Suprapubic skin (tissue), 4 donors: ENCODE measurements around the gene HSP90AB1. TPM values are rescaled to one million over a fixed set of nuclear protein-coding genes. Genes with fewer than 3 reads are reported as not detected.

Experiments
- DNase-seq, 2 donors: peaks; one replicate each; pipeline ENCODE4 v3.0.0-alpha.2; 2019; ENCODE audit warnings: low spot score in 2 of 2
- H3K27ac ChIP-seq: fragments of 200-600 bp; sonication (generic); one replicate; pipeline ENCODE4 v1.5.1; 2019
- H3K27me3 ChIP-seq: fragments of 200-600 bp; sonication (generic); one replicate; pipeline ENCODE4 v1.5.1; 2019
- H3K36me3 ChIP-seq: fragments of 200-600 bp; sonication (generic); one replicate; pipeline ENCODE4 v1.5.1; 2019
- H3K4me1 ChIP-seq: fragments of 200-600 bp; sonication (generic); one replicate; pipeline ENCODE4 v1.5.1; 2019
- H3K4me3 ChIP-seq: fragments of 200-600 bp; sonication (generic); one replicate; pipeline ENCODE4 v1.5.1; 2019; ENCODE audit warnings: mild to moderate bottlenecking
- H3K9me3 ChIP-seq: fragments of 200-600 bp; sonication (generic); one replicate; pipeline ENCODE4 v1.5.1; 2019
- EP300 ChIP-seq: sonication (generic); formaldehyde crosslinking; IDR thresholded peaks from one replicate; pipeline ENCODE4 v1.6.1; 2017; ENCODE audit warnings: antibody characterized with exemption
- POLR2A ChIP-seq, 2 donors: fragments of 450-650 bp; IDR thresholded peaks; one replicate each; pipeline ENCODE4 v1.6.1; 2017; ENCODE audit warnings: antibody characterized with exemption in 2 of 2, mild to moderate bottlenecking in 2 of 2, moderate library complexity in 2 of 2
- POLR2AphosphoS5 ChIP-seq, 3 donors: sonication (generic); formaldehyde crosslinking; IDR thresholded peaks; one replicate each; pipeline ENCODE4 v1.6.1; 2017; ENCODE audit warnings: antibody characterized with exemption in 3 of 3
- WGBS: methylation state at CpG from one replicate; pipeline ENCODE4 v1.1.5; 2018; 5-methylcytosine and 5-hydroxymethylcytosine counted together
- total RNA-seq, 4 donors: library from RNA; depleted of rRNA; stranded (reverse); fragments of >200 nt; gene quantifications; one replicate each; pipeline ENCODE4 v1.1.0, GENCODE V29; 2016
- TF ChIP-seq, protein P1 (sequence below), 2 donors: fragments of 200-600 bp in 1 of 2; fragments of 450-650 bp in 1 of 2; sonication (generic) in 1 of 2; IDR thresholded peaks; one replicate each; pipeline ENCODE4 v1.5.1; 2016 to 2019; ENCODE audit warnings: antibody characterized with exemption in 2 of 2, mild to moderate bottlenecking in 1 of 2, moderate library complexity in 1 of 2

Gene HSP90AB1
- total RNA-seq, 4 donors from 2014 or later, result 450 to 830 (median 678) TPM

DNA sequence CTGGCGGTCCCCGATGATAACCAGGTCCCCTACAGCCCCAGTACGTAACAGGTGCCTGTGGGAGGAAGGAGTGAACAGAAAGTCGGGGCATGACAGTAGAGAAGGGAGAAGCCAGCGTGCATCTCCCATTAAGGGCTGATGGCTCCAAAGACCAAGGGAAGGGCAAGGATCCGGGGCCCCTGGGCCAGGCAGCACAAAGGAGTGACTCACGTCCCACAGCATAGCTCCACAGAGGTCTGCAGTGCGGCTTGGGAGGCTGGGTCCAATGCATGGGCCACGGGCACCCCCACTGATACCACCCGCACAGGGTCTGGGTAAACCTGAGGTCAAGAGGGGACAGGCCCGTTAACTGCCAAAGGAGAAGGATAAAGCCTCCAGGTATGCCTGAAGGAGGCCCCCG lies 56.0 kb downstream of the HSP90AB1 start:
- no peaks in the 10 kb centered on the region for H3K27me3 ChIP-seq
- WGBS, result 88% methylated on average over 12 of the region's 12 CpGs
- no peak overlapping the region for H3K4me3 ChIP-seq
- H3K9me3 ChIP-seq, result no peaks in the 10 kb centered on the region
- peaks cover 79% of the 10 kb centered on the region for H3K36me3 ChIP-seq
- TF ChIP-seq, protein P1, sequence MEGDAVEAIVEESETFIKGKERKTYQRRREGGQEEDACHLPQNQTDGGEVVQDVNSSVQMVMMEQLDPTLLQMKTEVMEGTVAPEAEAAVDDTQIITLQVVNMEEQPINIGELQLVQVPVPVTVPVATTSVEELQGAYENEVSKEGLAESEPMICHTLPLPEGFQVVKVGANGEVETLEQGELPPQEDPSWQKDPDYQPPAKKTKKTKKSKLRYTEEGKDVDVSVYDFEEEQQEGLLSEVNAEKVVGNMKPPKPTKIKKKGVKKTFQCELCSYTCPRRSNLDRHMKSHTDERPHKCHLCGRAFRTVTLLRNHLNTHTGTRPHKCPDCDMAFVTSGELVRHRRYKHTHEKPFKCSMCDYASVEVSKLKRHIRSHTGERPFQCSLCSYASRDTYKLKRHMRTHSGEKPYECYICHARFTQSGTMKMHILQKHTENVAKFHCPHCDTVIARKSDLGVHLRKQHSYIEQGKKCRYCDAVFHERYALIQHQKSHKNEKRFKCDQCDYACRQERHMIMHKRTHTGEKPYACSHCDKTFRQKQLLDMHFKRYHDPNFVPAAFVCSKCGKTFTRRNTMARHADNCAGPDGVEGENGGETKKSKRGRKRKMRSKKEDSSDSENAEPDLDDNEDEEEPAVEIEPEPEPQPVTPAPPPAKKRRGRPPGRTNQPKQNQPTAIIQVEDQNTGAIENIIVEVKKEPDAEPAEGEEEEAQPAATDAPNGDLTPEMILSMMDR (IDR thresholded peaks at IDR 0.05), result no peak
- TF ChIP-seq POLR2AphosphoS5 (IDR thresholded peaks at IDR 0.05), result no peak
- no peak for TF ChIP-seq EP300
- no peak for TF ChIP-seq POLR2A (IDR thresholded peaks at IDR 0.05)
- H3K4me1 ChIP-seq, result peaks cover 3% of the 10 kb centered on the region
- DNase-seq, result peak in 1 of 2 donors; percentile 67
- H3K27ac ChIP-seq, result no peak overlapping the region

Other genes starting within 250 kb of the HSP90AB1 start
- gene MRPL14, start 119.6 kb upstream of the HSP90AB1 start, total RNA-seq, result 10 to 100 TPM; 25.1 to 49.8 (median 44.0) TPM
- 10 to 100 TPM; 71.5 to 89.0 (median 84.5) TPM for gene TMEM63B, start 119.5 kb upstream of the HSP90AB1 start, total RNA-seq
- gene CAPN11, start 88.3 kb upstream of the HSP90AB1 start, total RNA-seq, result 1 to 10 TPM in 2 of 4 donors, under 1 TPM in 2; 0.45 to 2.5 (median 1.2) TPM
- not detected for gene MYMX, start 30.2 kb upstream of the HSP90AB1 start, total RNA-seq
- 100 to 1,000 TPM in 1 of 4 donors, 10 to 100 TPM in 3; 61.7 to 133 (median 75.3) TPM for gene SLC29A1, start 23.5 kb upstream of the HSP90AB1 start, total RNA-seq
- 10 to 100 TPM; 26.2 to 38.5 (median 30.9) TPM for gene SLC35B2, start 10.4 kb downstream of the HSP90AB1 start, total RNA-seq
- 10 to 100 TPM; 12.9 to 25.0 (median 16.1) TPM for gene NFKBIE, start 18.4 kb downstream of the HSP90AB1 start, total RNA-seq
- under 1 TPM in 2 of 4 donors, not detected in 2; 0.10 to 0.15 TPM for gene TMEM151B, start 23.3 kb downstream of the HSP90AB1 start, total RNA-seq
- 10 to 100 TPM; 13.9 to 17.7 (median 16.4) TPM for gene AARS2, start 66.2 kb downstream of the HSP90AB1 start, total RNA-seq
- not detected for gene SPATS1, start 95.5 kb downstream of the HSP90AB1 start, total RNA-seq
- gene CDC5L, start 140.6 kb downstream of the HSP90AB1 start, total RNA-seq, result 10 to 100 TPM; 12.3 to 16.6 (median 15.4) TPM